ENCODE data around the gene GNA14.

DNA sequence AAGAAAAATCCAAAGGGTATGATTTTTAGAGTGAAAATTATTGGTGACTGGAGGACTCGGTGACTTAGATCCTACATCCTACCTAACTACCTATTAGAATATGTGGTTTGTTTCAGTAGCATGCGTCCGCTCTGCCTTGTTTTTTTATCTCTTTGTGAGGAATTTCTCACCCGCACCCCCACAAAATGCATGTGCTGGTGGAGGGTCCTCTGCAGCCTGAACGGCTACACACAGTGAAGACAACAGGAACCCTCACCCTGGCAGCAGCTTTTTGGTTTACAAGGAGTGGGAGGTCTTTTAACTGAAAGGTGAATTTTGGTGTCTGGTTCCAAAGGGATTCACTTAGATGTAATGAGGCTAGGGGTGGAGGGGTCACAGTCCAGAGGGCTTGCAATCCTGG is 115.5 kb downstream of the GNA14 start:
- TF ChIP-seq CTCF (IDR thresholded peaks at IDR 0.05 in 4 of 5, conservative IDR thresholded peaks at IDR 0.05 in 1 of 5) (no peak), POLR2A (IDR thresholded peaks at IDR 0.05) (no peak)
